Mesothelial cell of epicardium (in vitro differentiated cells): Measurements from ENCODE around the gene PRODH. TPM values are rescaled to one million over a fixed set of nuclear protein-coding genes. Genes with fewer than 3 reads are reported as not detected.
"Not testable (repeated sequence)": the region's sequence is repeated elsewhere in the genome, so short reads cannot be mapped to it uniquely, and the experiment has no call there.

Experiments
- DNase-seq, 2 experiments: peaks; one replicate each; pipeline ENCODE4 v3.0.0; 2021; ENCODE audit warnings: low spot score in 2 of 2; ENCODE audit not compliant: unreplicated experiment in 2 of 2
- H3K27ac Mint-ChIP-seq: 2 replicates; pipeline ENCODE4 v1.8.0; 2021; ENCODE audit warnings: mixed read lengths
- H3K27me3 Mint-ChIP-seq: 2 replicates; pipeline ENCODE4 v1.8.0; 2021; ENCODE audit warnings: low read depth, mixed read lengths
- H3K36me3 Mint-ChIP-seq: 2 replicates; pipeline ENCODE4 v1.8.0; 2021; ENCODE audit warnings: mixed read lengths
- H3K4me1 Mint-ChIP-seq: 2 replicates; pipeline ENCODE4 v1.8.0; 2021; ENCODE audit warnings: mixed read lengths
- H3K4me3 Mint-ChIP-seq: 2 replicates; pipeline ENCODE4 v1.8.0; 2021; ENCODE audit warnings: mild to moderate bottlenecking, moderate library complexity, mixed read lengths
- H3K9me3 Mint-ChIP-seq: 2 replicates; pipeline ENCODE4 v1.8.0; 2021; ENCODE audit warnings: mixed read lengths
- total RNA-seq: library from RNA; stranded (reverse); gene quantifications from 3 replicates; pipeline ENCODE4 v1.2.1, GENCODE V29; 2021
- TF ChIP-seq, protein P1 (sequence below): fragments of 200-600 bp; sonication (generic); IDR thresholded peaks from one replicate; pipeline ENCODE4 v1.5.0; 2021; ENCODE audit warnings: antibody characterized with exemption; ENCODE audit not compliant: unreplicated experiment

Gene PRODH
- total RNA-seq, 1 donor from 2014 or later, result 2.1 TPM

DNA sequence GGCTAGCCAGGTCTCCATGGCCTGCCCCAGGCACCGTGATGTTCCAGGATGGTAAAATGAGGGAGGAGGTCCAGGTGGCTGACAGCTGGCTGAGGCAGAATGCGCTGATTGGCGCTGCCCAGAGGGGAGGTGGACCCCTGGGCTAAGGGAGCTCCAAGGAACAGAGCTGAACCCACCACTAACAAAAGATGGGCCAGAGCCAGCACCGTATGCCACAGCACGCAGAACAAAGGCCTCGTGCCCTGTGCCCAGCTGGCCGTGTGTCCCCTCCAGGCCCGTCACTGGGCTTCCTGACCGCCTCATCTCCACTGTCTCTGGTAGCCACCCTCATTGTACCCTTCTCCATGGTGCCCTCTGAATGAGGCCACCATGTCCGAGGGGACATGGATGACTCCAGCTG lies 19.6 kb upstream of the PRODH start:
- Mint-ChIP-seq H3K4me3 (no peak overlapping the region), H3K27ac (no peak overlapping the region), H3K36me3 (no peaks in the 10 kb centered on the region), H3K27me3 (peaks cover 10% of the 10 kb centered on the region), H3K9me3 (no peaks in the 10 kb centered on the region), H3K4me1 (no peaks in the 10 kb centered on the region)
- TF ChIP-seq, protein P1, sequence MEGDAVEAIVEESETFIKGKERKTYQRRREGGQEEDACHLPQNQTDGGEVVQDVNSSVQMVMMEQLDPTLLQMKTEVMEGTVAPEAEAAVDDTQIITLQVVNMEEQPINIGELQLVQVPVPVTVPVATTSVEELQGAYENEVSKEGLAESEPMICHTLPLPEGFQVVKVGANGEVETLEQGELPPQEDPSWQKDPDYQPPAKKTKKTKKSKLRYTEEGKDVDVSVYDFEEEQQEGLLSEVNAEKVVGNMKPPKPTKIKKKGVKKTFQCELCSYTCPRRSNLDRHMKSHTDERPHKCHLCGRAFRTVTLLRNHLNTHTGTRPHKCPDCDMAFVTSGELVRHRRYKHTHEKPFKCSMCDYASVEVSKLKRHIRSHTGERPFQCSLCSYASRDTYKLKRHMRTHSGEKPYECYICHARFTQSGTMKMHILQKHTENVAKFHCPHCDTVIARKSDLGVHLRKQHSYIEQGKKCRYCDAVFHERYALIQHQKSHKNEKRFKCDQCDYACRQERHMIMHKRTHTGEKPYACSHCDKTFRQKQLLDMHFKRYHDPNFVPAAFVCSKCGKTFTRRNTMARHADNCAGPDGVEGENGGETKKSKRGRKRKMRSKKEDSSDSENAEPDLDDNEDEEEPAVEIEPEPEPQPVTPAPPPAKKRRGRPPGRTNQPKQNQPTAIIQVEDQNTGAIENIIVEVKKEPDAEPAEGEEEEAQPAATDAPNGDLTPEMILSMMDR, result no peak
- DNase-seq, result no peak

DNA sequence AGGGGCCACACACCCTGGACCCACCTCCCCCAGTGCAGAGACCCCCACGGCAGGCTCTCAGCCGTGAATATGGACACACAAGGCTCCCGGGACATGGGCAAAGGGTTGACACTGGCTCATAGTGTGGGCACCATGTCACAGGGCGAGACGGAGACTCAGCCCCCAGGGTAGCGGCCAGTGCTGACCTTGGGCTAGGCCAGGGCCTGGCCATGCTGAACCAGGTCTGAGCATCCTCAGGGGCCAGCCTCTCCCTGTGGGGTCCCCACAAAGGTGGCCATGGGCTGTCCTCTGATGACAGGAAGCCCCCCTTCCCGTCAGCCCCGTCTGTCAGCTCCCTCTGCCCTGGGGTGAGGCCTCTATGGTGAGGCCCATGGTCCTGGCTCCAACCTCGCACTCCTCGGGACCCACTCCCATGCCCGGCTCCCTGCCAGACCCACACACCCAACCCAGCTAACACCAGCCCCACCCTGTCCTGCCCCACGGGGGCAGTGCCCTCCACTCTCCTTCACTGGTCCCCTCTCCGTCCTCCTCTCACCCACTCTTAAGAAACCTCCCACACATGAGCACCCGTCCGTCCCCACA lies 19.0 kb upstream of the PRODH start:
- TF ChIP-seq, protein P1, result no peak
- peaks cover 14% of the 10 kb centered on the region for H3K27me3 Mint-ChIP-seq
- no peak overlapping the region for H3K4me3 Mint-ChIP-seq
- H3K27ac Mint-ChIP-seq, result no peak overlapping the region
- H3K4me1 Mint-ChIP-seq, result no peaks in the 10 kb centered on the region
- H3K9me3 Mint-ChIP-seq, result no peaks in the 10 kb centered on the region
- H3K36me3 Mint-ChIP-seq, result no peaks in the 10 kb centered on the region
- DNase-seq, result no peak

DNA sequence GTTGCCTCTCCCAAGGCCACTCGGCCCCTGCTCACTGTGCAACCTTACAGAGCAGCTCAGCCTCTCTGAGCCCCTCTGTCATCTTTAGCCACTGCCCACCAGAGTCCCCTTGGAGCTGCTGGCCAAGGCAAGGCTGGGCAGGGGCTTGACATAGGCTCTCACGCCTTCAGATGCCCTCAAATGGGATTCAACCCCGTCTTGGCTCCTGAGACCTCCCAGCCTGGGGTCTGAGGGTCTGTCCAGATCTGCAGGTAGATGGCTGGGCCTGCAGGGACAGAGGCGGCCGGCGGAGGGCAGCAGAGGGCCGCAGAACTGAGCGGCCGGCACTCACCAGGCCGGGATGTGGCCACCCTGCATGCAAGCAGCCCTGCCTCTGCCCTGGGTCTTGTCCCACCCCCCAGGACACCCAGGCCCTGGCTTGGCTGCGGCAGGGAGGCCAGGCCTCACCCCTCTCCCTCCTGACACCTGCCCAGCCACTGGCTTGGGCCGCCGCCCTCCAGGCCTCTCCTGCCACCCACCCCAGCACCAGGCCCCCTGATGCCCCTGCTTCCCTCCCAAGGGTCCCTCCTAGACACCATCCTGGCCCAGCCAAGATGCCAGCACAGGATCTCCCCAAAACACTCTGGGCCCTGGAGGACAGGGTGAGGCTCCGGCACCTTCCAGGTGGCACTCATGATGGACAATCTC lies 18.4 kb upstream of the PRODH start:
- TF ChIP-seq, protein P1, result peak; percentile 77
- H3K36me3 Mint-ChIP-seq, H3K4me3 Mint-ChIP-seq, H3K27ac Mint-ChIP-seq, H3K4me1 Mint-ChIP-seq, H3K9me3 Mint-ChIP-seq: not testable (repeated sequence)
- peaks cover 18% of the 10 kb centered on the region for H3K27me3 Mint-ChIP-seq
- DNase-seq, result peak in 1 of 2 experiments; percentile 86

DNA sequence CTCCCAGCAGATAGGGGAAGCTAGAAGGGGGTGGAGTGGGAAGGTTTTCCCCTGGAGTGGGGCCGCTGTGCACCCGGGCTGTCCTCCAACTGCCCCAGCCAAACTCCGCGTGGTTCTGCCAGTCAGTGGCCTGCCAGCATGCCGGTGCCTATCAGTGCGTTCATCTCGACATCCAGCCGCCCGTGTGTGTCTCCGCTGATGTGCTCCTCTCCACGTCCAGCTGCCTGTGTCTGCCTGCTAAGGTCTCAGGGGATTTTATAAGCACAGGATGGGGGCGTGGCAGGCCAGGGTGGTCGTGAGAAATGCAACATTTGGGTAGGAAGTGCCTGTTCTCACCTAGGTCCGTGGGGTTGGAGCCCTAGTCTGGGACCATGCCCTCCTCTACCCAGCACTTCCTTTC lies 17.0 kb upstream of the PRODH start:
- H3K4me1 Mint-ChIP-seq, H3K27ac Mint-ChIP-seq, H3K9me3 Mint-ChIP-seq, H3K36me3 Mint-ChIP-seq, H3K4me3 Mint-ChIP-seq: not testable (repeated sequence)
- peak in 1 of 2 experiments; percentile 29 for DNase-seq
- peaks cover 23% of the 10 kb centered on the region for H3K27me3 Mint-ChIP-seq

DNA sequence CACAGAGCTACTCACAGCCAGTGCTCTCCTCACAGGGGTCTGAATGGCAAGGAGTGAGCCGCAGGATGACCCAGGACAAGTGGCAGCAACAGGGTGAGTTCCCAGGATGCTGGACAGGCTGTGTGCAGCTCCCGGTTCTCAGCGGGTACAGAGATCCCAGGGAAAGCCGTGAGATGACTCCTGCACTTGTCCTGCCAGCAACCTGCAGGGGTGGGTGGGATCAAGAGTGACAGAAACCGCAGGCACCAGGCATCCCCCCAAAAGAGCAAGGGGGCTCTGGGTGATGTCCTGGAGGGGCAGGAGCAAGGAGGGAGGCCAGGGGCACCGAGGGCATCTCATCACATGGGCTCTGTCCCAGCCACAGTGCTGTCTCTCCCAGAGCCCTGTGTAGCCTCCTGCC lies 15.9 kb upstream of the PRODH start:
- no peak for DNase-seq
- peaks cover 4% of the 10 kb centered on the region for H3K4me1 Mint-ChIP-seq
- H3K27me3 Mint-ChIP-seq, result peaks cover 24% of the 10 kb centered on the region
- H3K9me3 Mint-ChIP-seq, result no peaks in the 10 kb centered on the region
- TF ChIP-seq, protein P1, result no peak
- no peak overlapping the region for H3K27ac Mint-ChIP-seq
- no peak overlapping the region for H3K4me3 Mint-ChIP-seq
- no peaks in the 10 kb centered on the region for H3K36me3 Mint-ChIP-seq

DNA sequence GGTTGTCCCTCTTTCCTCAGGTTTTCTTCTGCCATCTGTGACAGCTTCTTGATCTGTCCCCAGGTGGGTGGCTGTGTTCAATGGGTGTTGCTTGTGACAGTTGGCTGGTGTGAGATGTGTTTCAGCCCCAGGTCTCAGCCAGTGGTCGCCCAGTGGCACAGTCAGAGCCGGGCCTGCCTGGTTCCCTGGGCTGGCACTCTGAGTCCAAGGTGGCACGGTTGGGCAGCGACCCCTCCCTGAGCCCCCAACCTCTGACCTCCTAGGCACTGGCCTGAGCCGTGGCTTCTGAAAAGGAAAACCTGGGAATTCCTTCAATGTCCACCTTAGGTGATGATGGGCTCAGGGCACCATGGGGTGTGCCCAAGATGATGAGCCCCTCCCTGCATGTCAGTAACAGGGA lies 14.0 kb upstream of the PRODH start:
- Mint-ChIP-seq H3K9me3 (no peaks in the 10 kb centered on the region), H3K4me3 (no peak overlapping the region), H3K27ac (no peak overlapping the region), H3K27me3 (peaks cover 26% of the 10 kb centered on the region), H3K36me3 (no peaks in the 10 kb centered on the region), H3K4me1 (peaks cover 4% of the 10 kb centered on the region)
- DNase-seq, result no peak
- TF ChIP-seq, protein P1, result no peak
